DND-41 (cell line): ENCODE results near the gene HDAC4.

Source experiments
- ATAC-seq: fragments of 200-7000 bp; cut with Tn5 transposase; 3 replicates; pipeline ENCODE4 v1.9.1; 2021; ENCODE audit warnings: low read depth; ENCODE audit not compliant: insufficient read depth
- DNase-seq: peaks from one replicate; pipeline ENCODE4 v3.0.0-alpha.2; 2020
- H2AFZ ChIP-seq: 2 replicates; pipeline ENCODE4 v1.6.0; 2012; ENCODE audit warnings: low read depth, low read length
- H3K27ac ChIP-seq: 2 replicates; pipeline ENCODE4 v1.5.1; 2012; ENCODE audit warnings: low read length, inconsistent platforms
- H3K27me3 ChIP-seq: fragments of 200-600 bp; sonication (generic); 2 replicates; pipeline ENCODE4 v1.6.0; 2012; ENCODE audit warnings: low read length, mild to moderate bottlenecking, inconsistent platforms; ENCODE audit not compliant: insufficient read depth, poor library complexity
- H3K36me3 ChIP-seq: 2 replicates; pipeline ENCODE4 v1.5.1; 2012; ENCODE audit warnings: low read length, inconsistent platforms; ENCODE audit not compliant: insufficient read depth
- H3K4me1 ChIP-seq: 2 replicates; pipeline ENCODE4 v1.5.1; 2012; ENCODE audit warnings: mild to moderate bottlenecking, low read length; ENCODE audit not compliant: insufficient read depth
- H3K4me2 ChIP-seq: 2 replicates; pipeline ENCODE4 v1.6.0; 2012; ENCODE audit warnings: mild to moderate bottlenecking, moderate library complexity, low read length, inconsistent platforms; ENCODE audit not compliant: insufficient read depth
- H3K4me3 ChIP-seq, 2 experiments: fragments of 200-600 bp in 1 of 2; shearing (Covaris generic) in 1 of 2; 2 replicates each; pipeline ENCODE4 v1.5.1; 2012 to 2016; ENCODE audit warnings: inconsistent platforms in 2 of 2, low read length in 2 of 2, mild to moderate bottlenecking in 2 of 2, low read depth in 1 of 2, moderate library complexity in 1 of 2
- H3K79me2 ChIP-seq: 2 replicates; pipeline ENCODE4 v1.6.0; 2012; ENCODE audit warnings: low read length, inconsistent platforms; ENCODE audit not compliant: insufficient read depth
- H3K9ac ChIP-seq: 2 replicates; pipeline ENCODE4 v1.6.0; 2012; ENCODE audit warnings: low read depth, mild to moderate bottlenecking, inconsistent platforms, low read length, moderate library complexity
- H3K9me3 ChIP-seq: 2 replicates; pipeline ENCODE4 v1.5.1; 2012; ENCODE audit warnings: low read length, moderate library complexity, mild to moderate bottlenecking, inconsistent platforms; ENCODE audit not compliant: insufficient read depth, severe bottlenecking
- H4K20me1 ChIP-seq: 2 replicates; pipeline ENCODE4 v1.6.0; 2012; ENCODE audit warnings: low read length; ENCODE audit not compliant: insufficient read depth
- EZH2 ChIP-seq: IDR thresholded peaks from 3 replicates; pipeline ENCODE4 v1.6.1; 2012; ENCODE audit warnings: borderline replicate concordance, low read depth, mild to moderate bottlenecking, moderate library complexity, low read length, inconsistent platforms; ENCODE audit not compliant: severe bottlenecking
- TF ChIP-seq, protein P1 (sequence below): IDR thresholded peaks from 2 replicates; pipeline ENCODE4 v1.5.1; 2012; ENCODE audit warnings: borderline replicate concordance, low read length, moderate library complexity, mild to moderate bottlenecking; ENCODE audit not compliant: poor library complexity, severe bottlenecking; ENCODE audit errors: extremely low read depth

Gene HDAC4

DNA sequence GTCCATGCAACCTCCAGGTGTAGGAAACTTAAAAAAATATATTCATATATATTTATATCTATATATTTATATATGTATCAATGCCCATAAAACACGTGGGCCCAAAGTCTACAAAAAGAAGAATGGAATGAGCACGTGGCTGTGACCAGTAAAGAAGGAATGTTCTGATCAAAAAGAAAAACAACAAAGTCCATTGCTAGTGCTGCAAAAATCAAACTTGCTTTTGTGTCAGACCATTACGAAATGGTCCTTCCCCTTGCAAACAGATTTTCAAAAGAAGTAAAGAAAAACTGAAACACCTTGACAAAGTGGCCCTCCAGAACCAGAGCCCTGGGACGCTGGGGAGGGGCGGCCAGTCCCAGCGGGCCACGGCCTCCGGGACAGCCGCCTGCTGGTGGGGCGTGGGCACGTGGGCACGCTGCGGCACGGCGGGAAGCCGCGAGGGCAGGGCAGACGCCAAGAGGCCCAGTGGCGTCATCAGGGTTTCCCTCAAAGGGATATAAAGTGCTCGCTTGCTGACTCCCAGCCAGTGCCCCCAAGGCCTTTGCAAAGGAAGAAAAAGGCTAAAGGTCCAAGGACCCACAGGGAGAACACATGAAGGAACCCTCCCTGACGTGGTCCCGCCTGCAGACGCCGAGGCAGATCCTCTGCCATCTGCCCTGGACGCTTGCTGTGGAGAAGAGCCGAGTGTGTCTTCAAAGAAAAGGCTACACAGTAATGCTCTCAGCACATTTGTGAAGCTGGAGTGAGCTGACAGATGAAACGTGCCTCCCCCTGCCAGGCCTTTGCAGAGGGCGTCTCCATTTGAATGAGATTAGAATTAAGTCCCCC, 351.2 kb downstream of the HDAC4 start:
- Histone ChIP-seq H3K9ac (no peak overlapping the region), H3K9me3 (no peaks in the 10 kb centered on the region), H4K20me1 (peaks cover 35% of the 10 kb centered on the region), H3K79me2 (no peaks in the 10 kb centered on the region), H3K36me3 (peaks cover 39% of the 10 kb centered on the region), H3K4me3 (no peak overlapping the region), H3K4me2 (no peak overlapping the region), H3K4me1 (no peaks in the 10 kb centered on the region), H3K27me3 (no peaks in the 10 kb centered on the region), H2AFZ (no peak overlapping the region), H3K27ac (no peak overlapping the region)
- DNase-seq: no peak
- no peak for TF ChIP-seq EZH2
- TF ChIP-seq, protein P1, sequence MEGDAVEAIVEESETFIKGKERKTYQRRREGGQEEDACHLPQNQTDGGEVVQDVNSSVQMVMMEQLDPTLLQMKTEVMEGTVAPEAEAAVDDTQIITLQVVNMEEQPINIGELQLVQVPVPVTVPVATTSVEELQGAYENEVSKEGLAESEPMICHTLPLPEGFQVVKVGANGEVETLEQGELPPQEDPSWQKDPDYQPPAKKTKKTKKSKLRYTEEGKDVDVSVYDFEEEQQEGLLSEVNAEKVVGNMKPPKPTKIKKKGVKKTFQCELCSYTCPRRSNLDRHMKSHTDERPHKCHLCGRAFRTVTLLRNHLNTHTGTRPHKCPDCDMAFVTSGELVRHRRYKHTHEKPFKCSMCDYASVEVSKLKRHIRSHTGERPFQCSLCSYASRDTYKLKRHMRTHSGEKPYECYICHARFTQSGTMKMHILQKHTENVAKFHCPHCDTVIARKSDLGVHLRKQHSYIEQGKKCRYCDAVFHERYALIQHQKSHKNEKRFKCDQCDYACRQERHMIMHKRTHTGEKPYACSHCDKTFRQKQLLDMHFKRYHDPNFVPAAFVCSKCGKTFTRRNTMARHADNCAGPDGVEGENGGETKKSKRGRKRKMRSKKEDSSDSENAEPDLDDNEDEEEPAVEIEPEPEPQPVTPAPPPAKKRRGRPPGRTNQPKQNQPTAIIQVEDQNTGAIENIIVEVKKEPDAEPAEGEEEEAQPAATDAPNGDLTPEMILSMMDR: no peak
- ATAC-seq: no peak

DNA sequence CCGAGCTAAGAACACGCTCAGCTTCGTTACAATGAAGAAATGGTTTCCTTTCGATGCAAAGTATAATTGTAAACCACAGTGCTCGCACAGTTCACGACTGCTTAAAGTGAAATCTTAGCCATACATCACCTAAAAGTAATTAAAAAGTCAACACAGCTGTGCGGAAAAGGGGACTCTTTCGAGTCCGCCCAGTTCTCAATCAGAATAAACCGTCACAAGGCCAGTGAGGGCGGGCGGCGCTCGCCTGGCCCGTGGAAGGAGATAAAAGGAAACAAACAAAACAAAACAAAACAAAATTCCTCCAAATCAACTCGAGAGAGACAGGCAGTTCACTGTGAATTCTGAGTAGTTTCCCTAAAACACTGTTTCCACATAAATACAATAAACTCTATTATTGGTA, 352.1 kb downstream of the HDAC4 start:
- no peaks in the 10 kb centered on the region for H3K27me3 ChIP-seq
- DNase-seq: no peak
- no peak overlapping the region for H3K4me2 ChIP-seq
- no peaks in the 10 kb centered on the region for H3K79me2 ChIP-seq
- H3K4me3 ChIP-seq: no peak overlapping the region
- no peaks in the 10 kb centered on the region for H3K9me3 ChIP-seq
- no peaks in the 10 kb centered on the region for H3K4me1 ChIP-seq
- H3K9ac ChIP-seq: no peak overlapping the region
- peaks cover 30% of the 10 kb centered on the region for H3K36me3 ChIP-seq
- no peak for ATAC-seq
- no peak overlapping the region for H2AFZ ChIP-seq
- peaks cover 30% of the 10 kb centered on the region for H4K20me1 ChIP-seq
- TF ChIP-seq EZH2: no peak
- TF ChIP-seq, protein P1: no peak
- H3K27ac ChIP-seq: no peak overlapping the region

DNA sequence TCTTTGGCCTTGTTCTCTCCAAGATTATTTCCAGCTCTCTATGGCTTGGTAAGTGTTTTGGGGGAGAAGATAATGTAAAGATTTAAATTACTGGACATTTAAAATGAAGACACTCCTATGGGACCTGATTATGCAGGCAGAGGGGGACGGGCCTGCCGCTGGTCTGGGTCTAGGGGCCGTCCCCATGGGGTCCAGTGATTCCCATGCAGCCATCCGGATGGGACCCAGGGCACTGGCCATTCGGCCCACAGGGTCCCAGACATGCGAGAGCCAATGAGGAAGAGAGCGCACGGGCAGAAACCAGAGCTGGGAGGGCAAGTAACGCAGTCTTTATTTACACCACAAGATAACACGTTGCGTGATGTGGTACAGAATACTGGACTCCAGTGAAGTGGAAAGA, 353.0 kb downstream of the HDAC4 start:
- no peaks in the 10 kb centered on the region for H3K4me1 ChIP-seq
- ATAC-seq (no peak), DNase-seq (no peak)
- no peak overlapping the region for H2AFZ ChIP-seq
- H3K4me3 ChIP-seq: no peak overlapping the region
- no peak overlapping the region for H3K9ac ChIP-seq
- no peaks in the 10 kb centered on the region for H3K9me3 ChIP-seq
- H3K27me3 ChIP-seq: no peaks in the 10 kb centered on the region
- H3K79me2 ChIP-seq: no peaks in the 10 kb centered on the region
- TF ChIP-seq EZH2: no peak
- TF ChIP-seq, protein P1: no peak
- no peak overlapping the region for H3K4me2 ChIP-seq
- peaks cover 29% of the 10 kb centered on the region for H4K20me1 ChIP-seq
- H3K27ac ChIP-seq: no peak overlapping the region
- peaks cover 21% of the 10 kb centered on the region for H3K36me3 ChIP-seq
